Hepatocyte (in vitro differentiated cells): ENCODE data around the gene NR6A1. TPM values are rescaled to one million over a fixed set of nuclear protein-coding genes. Genes with fewer than 3 reads are reported as not detected.

Experiments used
- DNase-seq: peaks from one replicate; pipeline ENCODE4 v3.0.0-alpha.2; 2016; ENCODE audit warnings: low spot score
- H2AFZ ChIP-seq: fragments of 200-600 bp; sonication (generic); 2 replicates; pipeline ENCODE4 v1.6.0; 2016; ENCODE audit warnings: antibody characterized with exemption, mild to moderate bottlenecking
- H3K27ac ChIP-seq: fragments of 200-600 bp; sonication (generic); 2 replicates; pipeline ENCODE4 v1.5.1; 2016; ENCODE audit warnings: mild to moderate bottlenecking
- H3K27me3 ChIP-seq: fragments of 200-600 bp; sonication (generic); 2 replicates; pipeline ENCODE4 v1.6.1; 2016
- H3K36me3 ChIP-seq: fragments of 200-600 bp; sonication (generic); replicated peaks from 2 replicates; pipeline ENCODE4 v1.5.1; 2016; ENCODE audit warnings: low read depth; ENCODE audit not compliant: insufficient read depth
- H3K4me1 ChIP-seq: fragments of 200-600 bp; sonication (generic); 2 replicates; pipeline ENCODE4 v1.5.1; 2016; ENCODE audit warnings: mild to moderate bottlenecking, moderate library complexity; ENCODE audit not compliant: insufficient read depth
- H3K4me2 ChIP-seq: fragments of 200-600 bp; sonication (generic); 2 replicates; pipeline ENCODE4 v1.6.0; 2016
- H3K4me3 ChIP-seq: fragments of 200-600 bp; sonication (generic); 2 replicates; pipeline ENCODE4 v1.5.1; 2016; ENCODE audit warnings: mild to moderate bottlenecking
- H3K79me2 ChIP-seq: fragments of 200-600 bp; sonication (generic); 2 replicates; pipeline ENCODE4 v1.6.0; 2017; ENCODE audit warnings: mild to moderate bottlenecking
- H3K9me2 ChIP-seq: fragments of 200-600 bp; sonication (generic); replicated peaks from 2 replicates; pipeline ENCODE4 v1.6.0; 2017; ENCODE audit warnings: mild to moderate bottlenecking; ENCODE audit not compliant: insufficient read depth
- H3K9me3 ChIP-seq: fragments of 200-600 bp; sonication (generic); 2 replicates; pipeline ENCODE4 v1.5.1; 2016; ENCODE audit warnings: low read depth, mild to moderate bottlenecking
- H4K20me1 ChIP-seq: fragments of 200-600 bp; sonication (generic); 2 replicates; pipeline ENCODE4 v1.6.0; 2016; ENCODE audit warnings: mild to moderate bottlenecking; ENCODE audit not compliant: insufficient read depth, poor library complexity, severe bottlenecking
- EZH2 ChIP-seq: fragments of 200-600 bp; sonication (generic); IDR thresholded peaks from 2 replicates; pipeline ENCODE4 v1.6.1; 2016; ENCODE audit warnings: antibody characterized with exemption, mild to moderate bottlenecking, borderline replicate concordance
- EZH2phosphoT487 ChIP-seq: fragments of 200-600 bp; sonication (generic); IDR thresholded peaks from one replicate; pipeline ENCODE4 v1.6.1; 2018; ENCODE audit warnings: antibody characterized with exemption, mild to moderate bottlenecking, low read depth, moderate library complexity; ENCODE audit not compliant: unreplicated experiment, severe bottlenecking
- WGBS: methylation state at CpG from one replicate; pipeline ENCODE4 v1.1.6; 2016; ENCODE audit warnings: low lambda C conversion rate; ENCODE audit errors: missing lambda C conversion rate; 5-methylcytosine and 5-hydroxymethylcytosine counted together
- polyA plus RNA-seq: library from polyadenylated mRNA; unstranded; fragments of >200 nt; fragmentation: Nextera tagmentation; extraction: Ambion mirVana; gene quantifications from 2 replicates; pipeline ENCODE4 v1.2.1, GENCODE V29; 2016
- total RNA-seq: library from RNA; depleted of rRNA; stranded (reverse); fragments of >200 nt; gene quantifications from 2 replicates; pipeline ENCODE4 v1.2.3, GENCODE V29; 2014
- TF ChIP-seq, protein P1 (sequence below): fragments of 200-600 bp; sonication (generic); IDR thresholded peaks from 2 replicates; pipeline ENCODE4 v1.5.1; 2016; ENCODE audit warnings: antibody characterized with exemption, mild to moderate bottlenecking; ENCODE audit not compliant: poor library complexity

The NR6A1 gene
- total and polyA plus RNA-seq, 2 experiments from 2014 or later, result 1.2 to 4.0 TPM

- H3K9me2 ChIP-seq, result no peaks in the 10 kb centered on the region
- no peaks in the 10 kb centered on the region for H3K27me3 ChIP-seq
- DNase-seq, result no peak
- no peak overlapping the region for H3K4me2 ChIP-seq
- 85% methylated on average over 6 of the region's 6 CpGs for WGBS
- TF ChIP-seq EZH2phosphoT487, result no peak
- TF ChIP-seq EZH2, result no peak
- TF ChIP-seq, protein P1, sequence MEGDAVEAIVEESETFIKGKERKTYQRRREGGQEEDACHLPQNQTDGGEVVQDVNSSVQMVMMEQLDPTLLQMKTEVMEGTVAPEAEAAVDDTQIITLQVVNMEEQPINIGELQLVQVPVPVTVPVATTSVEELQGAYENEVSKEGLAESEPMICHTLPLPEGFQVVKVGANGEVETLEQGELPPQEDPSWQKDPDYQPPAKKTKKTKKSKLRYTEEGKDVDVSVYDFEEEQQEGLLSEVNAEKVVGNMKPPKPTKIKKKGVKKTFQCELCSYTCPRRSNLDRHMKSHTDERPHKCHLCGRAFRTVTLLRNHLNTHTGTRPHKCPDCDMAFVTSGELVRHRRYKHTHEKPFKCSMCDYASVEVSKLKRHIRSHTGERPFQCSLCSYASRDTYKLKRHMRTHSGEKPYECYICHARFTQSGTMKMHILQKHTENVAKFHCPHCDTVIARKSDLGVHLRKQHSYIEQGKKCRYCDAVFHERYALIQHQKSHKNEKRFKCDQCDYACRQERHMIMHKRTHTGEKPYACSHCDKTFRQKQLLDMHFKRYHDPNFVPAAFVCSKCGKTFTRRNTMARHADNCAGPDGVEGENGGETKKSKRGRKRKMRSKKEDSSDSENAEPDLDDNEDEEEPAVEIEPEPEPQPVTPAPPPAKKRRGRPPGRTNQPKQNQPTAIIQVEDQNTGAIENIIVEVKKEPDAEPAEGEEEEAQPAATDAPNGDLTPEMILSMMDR, result no peak
- H3K79me2 ChIP-seq, result no peaks in the 10 kb centered on the region
- peaks cover 28% of the 10 kb centered on the region for H3K4me1 ChIP-seq
- no peak overlapping the region for H2AFZ ChIP-seq
- no peaks in the 10 kb centered on the region for H4K20me1 ChIP-seq
- no peak overlapping the region for H3K4me3 ChIP-seq
- no peaks in the 10 kb centered on the region for H3K9me3 ChIP-seq
- H3K27ac ChIP-seq, result no peak overlapping the region
- no peaks in the 10 kb centered on the region for H3K36me3 ChIP-seq
These were observed 38.1 kb upstream of the NR6A1 start for GRCh38 chr9:124809211-124809610.

DNA sequence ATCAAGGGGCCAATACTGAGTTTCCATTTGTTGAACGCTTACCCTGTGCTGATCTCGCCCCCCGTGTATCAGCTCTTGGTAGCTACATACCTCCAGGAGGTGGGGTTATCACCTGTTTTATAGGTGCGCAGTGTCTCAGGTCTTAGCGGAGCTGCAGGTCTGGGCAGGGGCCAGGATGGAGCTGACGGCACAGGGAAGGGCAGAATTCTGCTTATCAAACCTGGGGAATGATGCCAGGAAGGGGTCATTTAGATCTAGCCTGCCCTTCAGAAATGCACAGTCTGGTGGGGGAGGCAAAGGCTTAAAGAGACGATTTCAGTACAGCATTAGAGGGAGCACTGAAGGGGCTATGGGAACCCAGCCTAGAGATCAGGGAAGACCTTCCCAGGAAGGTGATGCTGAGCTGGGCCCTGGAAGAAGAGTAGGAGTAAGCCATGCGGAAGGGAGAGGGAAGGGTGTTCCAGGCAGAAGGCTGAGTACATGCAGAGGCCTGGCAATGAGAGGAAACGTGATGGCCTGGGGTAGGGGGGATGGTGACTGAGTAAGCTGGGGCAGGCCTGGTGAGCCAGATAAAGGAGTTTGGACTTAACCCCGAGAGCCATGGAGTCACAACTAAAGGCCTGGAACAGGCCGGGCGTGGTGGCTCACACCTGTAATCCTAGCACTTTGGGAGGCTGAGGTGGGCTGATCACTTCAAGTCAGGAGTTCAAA is 37.3 kb upstream of the NR6A1 start:
- H3K4me1 ChIP-seq, result peaks cover 27% of the 10 kb centered on the region
- H3K79me2 ChIP-seq, result no peaks in the 10 kb centered on the region
- H3K36me3 ChIP-seq, result no peaks in the 10 kb centered on the region
- H3K4me2 ChIP-seq, result no peak overlapping the region
- no peak for DNase-seq
- H3K9me2 ChIP-seq, result no peaks in the 10 kb centered on the region
- H4K20me1 ChIP-seq, result no peaks in the 10 kb centered on the region
- H3K27ac ChIP-seq, result no peak overlapping the region
- H3K27me3 ChIP-seq, result no peaks in the 10 kb centered on the region
- no peaks in the 10 kb centered on the region for H3K9me3 ChIP-seq
- no peak for TF ChIP-seq EZH2
- TF ChIP-seq, protein P1, result no peak
- TF ChIP-seq EZH2phosphoT487, result no peak
- H3K4me3 ChIP-seq, result no peak overlapping the region
- H2AFZ ChIP-seq, result no peak overlapping the region
- WGBS, result 88% methylated on average over 12 of the region's 12 CpGs

DNA sequence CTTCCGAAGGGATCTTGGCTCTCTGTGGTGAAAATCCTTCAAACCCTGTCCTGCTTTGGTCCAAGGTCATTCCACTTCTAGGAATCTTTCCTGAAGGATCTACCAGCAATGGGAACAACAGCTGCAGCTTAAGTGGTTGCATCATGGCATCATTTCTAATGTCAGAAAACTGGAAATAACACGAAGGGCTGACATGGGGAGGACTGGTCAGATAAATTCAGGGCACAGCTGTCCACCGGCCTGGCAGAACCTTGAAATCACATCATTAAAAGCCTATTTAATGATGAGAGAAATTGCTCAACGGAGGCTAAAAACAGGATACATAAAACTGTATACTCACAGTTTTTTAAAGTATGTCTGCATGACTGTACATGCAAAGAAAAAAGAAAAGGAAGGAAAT is 34.1 kb upstream of the NR6A1 start:
- Histone ChIP-seq H3K36me3 (no peaks in the 10 kb centered on the region), H3K79me2 (no peaks in the 10 kb centered on the region), H3K9me2 (no peaks in the 10 kb centered on the region), H3K4me3 (no peak overlapping the region), H3K27ac (no peak overlapping the region), H3K4me2 (no peak overlapping the region), H4K20me1 (no peaks in the 10 kb centered on the region), H2AFZ (no peak overlapping the region), H3K9me3 (no peaks in the 10 kb centered on the region), H3K4me1 (no peaks in the 10 kb centered on the region), H3K27me3 (no peaks in the 10 kb centered on the region)
- no peak for DNase-seq
- 84% methylated on average over 4 of the region's 4 CpGs for WGBS
- no peak for TF ChIP-seq EZH2phosphoT487
- no peak for TF ChIP-seq EZH2
- TF ChIP-seq, protein P1, result no peak
